ENCODE results near the gene TNS1. TPM values are rescaled to one million over a fixed set of nuclear protein-coding genes. Genes with fewer than 3 reads are reported as not detected.

Gene TNS1
- polyA plus RNA-seq, 1 experiment = 19.7 TPM

- POLR2A ChIA-PET = no interaction called here
- TF ChIP-seq CTCF (IDR thresholded peaks at IDR 0.05; ENCODE audit: low read depth, low read length) = no peak
Observed at GRCh38 chr2:217840522-217840921, 162.3 kb downstream of the TNS1 start.

GRCh38 chr2:217839750-217840107, 163.1 kb downstream of the TNS1 start:
- Histone ChIP-seq H3K4me3 (ENCODE audit: low read depth, low read length) (no peak overlapping the region), H3K9me3 (ENCODE audit: control insufficient read depth, insufficient read depth, low read length) (no peaks in the 10 kb centered on the region), H3K27ac (ENCODE audit: low read depth, low read length) (no peak overlapping the region), H3K27me3 (ENCODE audit: control insufficient read depth, insufficient read depth, low read length) (no peaks in the 10 kb centered on the region)
- no peak for DNase-seq (ENCODE audit: low read depth, low spot score)
- TF ChIP-seq CTCF (IDR thresholded peaks at IDR 0.05; ENCODE audit: low read depth, low read length) = no peak
- POLR2A ChIA-PET = no interaction called here
- CTCF ChIA-PET = no interaction called here

More at GRCh38 chr2:217840522-217840921, 162.3 kb downstream of the TNS1 start:
- Histone ChIP-seq H3K27me3 (ENCODE audit: control insufficient read depth, insufficient read depth, low read length) (no peaks in the 10 kb centered on the region), H3K27ac (ENCODE audit: low read depth, low read length) (no peak overlapping the region), H3K9me3 (ENCODE audit: control insufficient read depth, insufficient read depth, low read length) (peaks cover 1% of the 10 kb centered on the region; the same call in 1 of the 2 replicates), H3K4me3 (ENCODE audit: low read depth, low read length) (no peak overlapping the region)
- CTCF ChIA-PET = no interaction called here
- DNase-seq (ENCODE audit: low read depth, low spot score) = no peak

- no peak overlapping the region for H3K4me3 ChIP-seq (ENCODE audit: low read depth, low read length)
- no peak overlapping the region for H3K27ac ChIP-seq (ENCODE audit: low read depth, low read length)
- no peaks in the 10 kb centered on the region for H3K27me3 ChIP-seq (ENCODE audit: control insufficient read depth, insufficient read depth, low read length)
- POLR2A ChIA-PET = no interaction called here
- DNase-seq (ENCODE audit: low read depth, low spot score) = no peak
- CTCF ChIA-PET = no interaction called here
- H3K9me3 ChIP-seq (ENCODE audit: control insufficient read depth, insufficient read depth, low read length) = no peaks in the 10 kb centered on the region
- TF ChIP-seq CTCF (IDR thresholded peaks at IDR 0.05; ENCODE audit: low read depth, low read length) = no peak
Observed at GRCh38 chr2:217839073-217839749, 163.6 kb downstream of the TNS1 start.

GRCh38 chr2:217838409-217838831, 164.4 kb downstream of the TNS1 start:
- no peak for TF ChIP-seq CTCF (IDR thresholded peaks at IDR 0.05; ENCODE audit: low read depth, low read length)
- DNase-seq (ENCODE audit: low read depth, low spot score) = no peak
- ChIA-PET CTCF (interaction anchor here (1.3 kb wide), 1 partner anchor 20 kb away, joined by 3 read pairs; no protein-coding TSS in a partner anchor), POLR2A (no interaction called here)
- no peak overlapping the region for H3K27ac ChIP-seq (ENCODE audit: low read depth, low read length)
- H3K4me3 ChIP-seq (ENCODE audit: low read depth, low read length) = no peak overlapping the region
- no peaks in the 10 kb centered on the region for H3K9me3 ChIP-seq (ENCODE audit: control insufficient read depth, insufficient read depth, low read length)
- no peaks in the 10 kb centered on the region for H3K27me3 ChIP-seq (ENCODE audit: control insufficient read depth, insufficient read depth, low read length)

- TF ChIP-seq CTCF (IDR thresholded peaks at IDR 0.05; ENCODE audit: low read depth, low read length) = no peak
- Histone ChIP-seq H3K4me3 (ENCODE audit: low read depth, low read length) (no peak overlapping the region), H3K9me3 (ENCODE audit: control insufficient read depth, insufficient read depth, low read length) (no peaks in the 10 kb centered on the region), H3K27me3 (ENCODE audit: control insufficient read depth, insufficient read depth, low read length) (no peaks in the 10 kb centered on the region), H3K27ac (ENCODE audit: low read depth, low read length) (no peak overlapping the region)
- POLR2A ChIA-PET = no interaction called here
- DNase-seq (ENCODE audit: low read depth, low spot score) = no peak
- CTCF ChIA-PET = interaction anchor here (0.5 to 1.3 kb wide), 3 partner anchors 21 to 423 kb away, joined by 3 to 5 read pairs (median 4); no protein-coding TSS in a partner anchor
Observed at GRCh38 chr2:217837530-217837929, 165.3 kb downstream of the TNS1 start.

All from AG04450 (cell line).